Activated CD8-positive, alpha-beta T cell treated with anti-CD3 and anti-CD28 coated beads, Interleukin-2, amount 10 ng/mL, durations not matched to agents 7 days and 5 days (primary cell): Measurements from ENCODE around the gene RHOB. TPM values are rescaled to one million over a fixed set of nuclear protein-coding genes. Genes with fewer than 3 reads are reported as not detected.
"Not testable (repeated sequence)": the region's sequence is repeated elsewhere in the genome, so short reads cannot be mapped to it uniquely, and the experiment has no call there.

Source experiments
- ATAC-seq: fragments of 150-1000 bp; cut with Tn5 transposase; one replicate; pipeline ENCODE4 v1.10.0; 2021; ENCODE audit warnings: moderate library complexity
- CTCF ChIA-PET: fragments of 350-600 bp; sonication (Branson Sonifier 250); formaldehyde crosslinking; loops from one replicate; lab custom pipeline; 2021; ENCODE audit warnings: antibody characterized with exemption; lab: Charles Lee
- POLR2A ChIA-PET: fragments of 350-600 bp; sonication (Branson Sonifier 250); formaldehyde crosslinking; loops from one replicate; lab custom pipeline; 2021; ENCODE audit warnings: antibody characterized with exemption; lab: Charles Lee
- DNase-seq: peaks from one replicate; pipeline ENCODE4 v3.0.0-alpha.2; 2020
- H3K27ac Mint-ChIP-seq: one replicate; pipeline ENCODE4 v1.8.0; 2021; ENCODE audit warnings: mild to moderate bottlenecking, mixed read lengths
- H3K27me3 Mint-ChIP-seq: one replicate; pipeline ENCODE4 v1.8.0; 2021; ENCODE audit warnings: low read depth, mixed read lengths
- H3K36me3 Mint-ChIP-seq: one replicate; pipeline ENCODE4 v1.8.0; 2021; ENCODE audit warnings: low read depth, mixed read lengths
- H3K4me1 Mint-ChIP-seq: one replicate; pipeline ENCODE4 v1.8.0; 2021; ENCODE audit warnings: low read depth, mixed read lengths
- H3K4me3 Mint-ChIP-seq: one replicate; pipeline ENCODE4 v1.8.0; 2021; ENCODE audit warnings: mild to moderate bottlenecking, mixed read lengths
- H3K9me3 Mint-ChIP-seq: one replicate; pipeline ENCODE4 v1.8.0; 2022; ENCODE audit warnings: mixed read lengths; ENCODE audit not compliant: insufficient read depth
- total RNA-seq, 2 experiments: library from RNA; stranded (reverse); gene quantifications; one replicate each; pipeline ENCODE4 v1.2.3, GENCODE V29; 2021

The RHOB gene
- total RNA-seq, 2 experiments from 2014 or later, result 1.2 to 1.3 TPM

GRCh38 chr2:20456636-20457426 lies 10.0 kb downstream of the RHOB start:
- Mint-ChIP-seq H3K36me3 (no peaks in the 10 kb centered on the region), H3K9me3 (no peaks in the 10 kb centered on the region), H3K27me3 (peaks cover 25% of the 10 kb centered on the region), H3K4me3 (no peak overlapping the region), H3K27ac (no peak overlapping the region), H3K4me1 (no peaks in the 10 kb centered on the region)
- CTCF ChIA-PET, result interaction anchor here (1.1 kb wide), 1 partner anchor 10 kb away, joined by 3 read pairs; the partner anchor contains the start of gene RHOB
- DNase-seq (no peak), ATAC-seq (no peak)
- POLR2A ChIA-PET, result interaction anchor here (2.6 kb wide), 1 partner anchor 10 kb away, joined by 10 read pairs; the partner anchor contains the start of gene RHOB

GRCh38 chr2:20457661-20458630 lies 11.1 kb downstream of the RHOB start:
- Mint-ChIP-seq H3K36me3 (no peaks in the 10 kb centered on the region), H3K4me3 (no peak overlapping the region), H3K27ac (no peak overlapping the region), H3K27me3 (peaks cover 30% of the 10 kb centered on the region), H3K9me3 (no peaks in the 10 kb centered on the region), H3K4me1 (no peaks in the 10 kb centered on the region)
- ATAC-seq (no peak), DNase-seq (no peak)
- ChIA-PET POLR2A (interaction anchor here (0.7 to 2.6 kb wide), 2 partner anchors 9 to 11 kb away, joined by 3 to 10 read pairs; partner anchors contain the start of gene RHOB), CTCF (interaction anchor here (1.1 to 1.4 kb wide), 2 partner anchors 11 to 14 kb away, joined by 3 read pairs; partner anchors contain the start of gene RHOB)

- ChIA-PET POLR2A (interaction anchor here (2.6 kb wide), 1 partner anchor 12 kb away, joined by 10 read pairs; the partner anchor contains the start of gene RHOB), CTCF (interaction anchor here (1.4 kb wide), 2 partner anchors 14 to 184 kb away, joined by 3 read pairs; no protein-coding TSS in a partner anchor)
- H3K4me3 Mint-ChIP-seq, H3K27ac Mint-ChIP-seq, ATAC-seq, H3K9me3 Mint-ChIP-seq, H3K4me1 Mint-ChIP-seq, DNase-seq, H3K36me3 Mint-ChIP-seq: not testable (repeated sequence)
- peaks cover 31% of the 10 kb centered on the region for H3K27me3 Mint-ChIP-seq
These were observed 12.0 kb downstream of the RHOB start for GRCh38 chr2:20458737-20459484.

GRCh38 chr2:20465716-20466394 lies 19.0 kb downstream of the RHOB start:
- Mint-ChIP-seq H3K27me3 (peaks cover 25% of the 10 kb centered on the region), H3K27ac (no peak overlapping the region), H3K36me3 (no peaks in the 10 kb centered on the region), H3K9me3 (no peaks in the 10 kb centered on the region), H3K4me1 (no peaks in the 10 kb centered on the region), H3K4me3 (no peak overlapping the region)
- ChIA-PET CTCF (interaction anchor here (1.2 kb wide), 1 partner anchor 177 kb away, joined by 3 read pairs; no protein-coding TSS in a partner anchor), POLR2A (no interaction called here)
- DNase-seq (no peak), ATAC-seq (no peak)

- H3K9me3 Mint-ChIP-seq, result no peaks in the 10 kb centered on the region
- ChIA-PET CTCF (interaction anchor here (1.4 kb wide), 1 partner anchor 19 kb away, joined by 3 read pairs; no protein-coding TSS in a partner anchor), POLR2A (no interaction called here)
- H3K27me3 Mint-ChIP-seq, result peaks cover 8% of the 10 kb centered on the region
- no peak overlapping the region for H3K27ac Mint-ChIP-seq
- DNase-seq, result no peak
- no peaks in the 10 kb centered on the region for H3K36me3 Mint-ChIP-seq
- no peaks in the 10 kb centered on the region for H3K4me1 Mint-ChIP-seq
- ATAC-seq, result no peak
- no peak overlapping the region for H3K4me3 Mint-ChIP-seq
These were observed 21.1 kb downstream of the RHOB start for GRCh38 chr2:20467789-20468548.

- no peak overlapping the region for H3K27ac Mint-ChIP-seq
- H3K9me3 Mint-ChIP-seq, result no peaks in the 10 kb centered on the region
- ATAC-seq, result no peak
- POLR2A ChIA-PET, result no interaction called here
- H3K4me3 Mint-ChIP-seq, result no peak overlapping the region
- CTCF ChIA-PET, result interaction anchor here (1.4 kb wide), 1 partner anchor 20 kb away, joined by 3 read pairs; no protein-coding TSS in a partner anchor
- no peaks in the 10 kb centered on the region for H3K36me3 Mint-ChIP-seq
- H3K27me3 Mint-ChIP-seq, result peaks cover 4% of the 10 kb centered on the region
- no peaks in the 10 kb centered on the region for H3K4me1 Mint-ChIP-seq
- no peak for DNase-seq
These were observed 22.0 kb downstream of the RHOB start for GRCh38 chr2:20468549-20469500.

- H3K27ac Mint-ChIP-seq, result no peak overlapping the region
- no peaks in the 10 kb centered on the region for H3K36me3 Mint-ChIP-seq
- peaks cover 3% of the 10 kb centered on the region for H3K27me3 Mint-ChIP-seq
- CTCF ChIA-PET, result no interaction called here
- no peak overlapping the region for H3K4me3 Mint-ChIP-seq
- H3K4me1 Mint-ChIP-seq, result no peaks in the 10 kb centered on the region
- no peak for DNase-seq
- no peaks in the 10 kb centered on the region for H3K9me3 Mint-ChIP-seq
- POLR2A ChIA-PET, result no interaction called here
- no peak for ATAC-seq
These were observed 22.7 kb downstream of the RHOB start for GRCh38 chr2:20469595-20469994.

- peaks cover 3% of the 10 kb centered on the region for H3K27me3 Mint-ChIP-seq
- DNase-seq (no peak), ATAC-seq (no peak)
- no peak overlapping the region for H3K4me3 Mint-ChIP-seq
- no peaks in the 10 kb centered on the region for H3K9me3 Mint-ChIP-seq
- ChIA-PET POLR2A (no interaction called here), CTCF (no interaction called here)
- no peaks in the 10 kb centered on the region for H3K36me3 Mint-ChIP-seq
- H3K4me1 Mint-ChIP-seq, result no peaks in the 10 kb centered on the region
- no peak overlapping the region for H3K27ac Mint-ChIP-seq
These were observed 23.3 kb downstream of the RHOB start for GRCh38 chr2:20470211-20470610.

- CTCF ChIA-PET, result no interaction called here
These were observed 24.3 kb downstream of the RHOB start for GRCh38 chr2:20471148-20471547.

More at GRCh38 chr2:20471148-20471547, 24.3 kb downstream of the RHOB start:
- Mint-ChIP-seq H3K36me3 (no peaks in the 10 kb centered on the region), H3K27me3 (peaks cover 3% of the 10 kb centered on the region), H3K27ac (no peak overlapping the region), H3K4me1 (no peaks in the 10 kb centered on the region), H3K9me3 (no peaks in the 10 kb centered on the region), H3K4me3 (no peak overlapping the region)
- ATAC-seq (no peak), DNase-seq (no peak)
- POLR2A ChIA-PET, result no interaction called here
